Measurements from ENCODE around the gene NIT1. TPM values are rescaled to one million over a fixed set of nuclear protein-coding genes. Genes with fewer than 3 reads are reported as not detected.

NIT1 gene
- total and polyA plus RNA-seq, 9 of the 15 experiments (the other 6 are each of a cell fraction or from before 2014, with no cell fraction given) = 18.4 to 76.0 (median 33.7) TPM

DNA sequence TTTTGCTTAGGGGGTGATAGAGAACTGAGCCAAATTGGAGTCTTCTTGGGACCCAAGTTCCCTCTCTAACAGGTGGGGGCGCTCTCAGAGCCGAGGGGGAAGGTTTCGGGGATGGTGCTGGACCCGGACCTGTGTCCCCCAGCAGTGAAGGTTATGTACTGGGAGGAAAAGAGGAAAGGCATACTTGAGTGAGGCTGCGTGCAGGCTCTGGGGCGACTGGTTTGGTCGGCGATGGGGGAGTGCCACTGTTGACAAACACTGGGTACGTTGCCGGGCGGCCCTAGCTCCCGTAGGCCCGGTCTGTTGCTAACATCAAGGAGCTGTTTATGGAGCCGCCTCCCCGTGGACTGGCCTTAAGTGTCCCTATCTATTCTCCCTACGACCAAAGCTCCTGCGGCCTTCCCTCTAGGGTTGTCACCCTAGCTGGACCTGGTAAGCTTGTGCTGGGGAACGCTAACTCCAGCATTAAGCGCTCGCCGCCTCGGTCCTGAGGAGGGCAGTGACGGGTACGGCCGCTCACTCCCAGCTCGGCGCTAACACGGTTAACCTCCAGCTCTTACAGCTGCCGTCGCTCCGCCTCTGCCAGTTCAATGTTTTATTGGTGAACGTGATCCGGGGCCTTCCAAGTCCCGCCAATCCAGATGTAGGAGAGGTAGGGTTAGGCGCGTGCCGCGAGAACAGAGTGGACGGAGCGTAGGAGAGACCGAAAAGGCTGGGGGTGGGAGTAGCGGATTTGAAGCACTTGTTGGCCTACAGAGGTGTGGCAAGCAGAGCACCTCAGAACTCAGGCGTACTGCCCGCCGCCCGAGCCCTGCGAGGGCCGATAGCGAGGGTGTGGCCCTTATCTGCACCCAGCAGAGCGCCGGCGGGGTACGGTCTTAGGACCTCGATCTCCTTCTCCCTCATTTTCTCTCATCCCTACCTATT is 48.1 kb downstream of the NIT1 start, which contains the start of gene PPOX (continued):
- TF ChIP-seq, protein P1, sequence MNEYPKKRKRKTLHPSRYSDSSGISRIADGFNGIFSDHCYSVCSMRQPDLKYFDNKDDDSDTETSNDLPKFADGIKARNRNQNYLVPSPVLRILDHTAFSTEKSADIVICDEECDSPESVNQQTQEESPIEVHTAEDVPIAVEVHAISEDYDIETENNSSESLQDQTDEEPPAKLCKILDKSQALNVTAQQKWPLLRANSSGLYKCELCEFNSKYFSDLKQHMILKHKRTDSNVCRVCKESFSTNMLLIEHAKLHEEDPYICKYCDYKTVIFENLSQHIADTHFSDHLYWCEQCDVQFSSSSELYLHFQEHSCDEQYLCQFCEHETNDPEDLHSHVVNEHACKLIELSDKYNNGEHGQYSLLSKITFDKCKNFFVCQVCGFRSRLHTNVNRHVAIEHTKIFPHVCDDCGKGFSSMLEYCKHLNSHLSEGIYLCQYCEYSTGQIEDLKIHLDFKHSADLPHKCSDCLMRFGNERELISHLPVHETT (CRISPR knock-in tag; conservative IDR thresholded peaks at IDR 0.05 in 1 of 2, IDR thresholded peaks at IDR 0.05 in 1 of 2) = peak in 1 of 2 experiments; percentile 88; a peak in 2 of 4 replicates
- TF ChIP-seq ZZZ3 (IDR thresholded peaks at IDR 0.05) = no peak
- TF ChIP-seq PHF8 (IDR thresholded peaks at IDR 0.05; ENCODE audit: borderline replicate concordance, low read length) = peak; percentile 71; the same call in 1 of the 2 replicates
- no peak for TF ChIP-seq CAMTA2 (CRISPR knock-in tag; conservative IDR thresholded peaks at IDR 0.05)
- TF ChIP-seq FOXA1 (IDR thresholded peaks at IDR 0.05; ENCODE audit: borderline replicate concordance) = no peak
- TF ChIP-seq, protein P2, sequence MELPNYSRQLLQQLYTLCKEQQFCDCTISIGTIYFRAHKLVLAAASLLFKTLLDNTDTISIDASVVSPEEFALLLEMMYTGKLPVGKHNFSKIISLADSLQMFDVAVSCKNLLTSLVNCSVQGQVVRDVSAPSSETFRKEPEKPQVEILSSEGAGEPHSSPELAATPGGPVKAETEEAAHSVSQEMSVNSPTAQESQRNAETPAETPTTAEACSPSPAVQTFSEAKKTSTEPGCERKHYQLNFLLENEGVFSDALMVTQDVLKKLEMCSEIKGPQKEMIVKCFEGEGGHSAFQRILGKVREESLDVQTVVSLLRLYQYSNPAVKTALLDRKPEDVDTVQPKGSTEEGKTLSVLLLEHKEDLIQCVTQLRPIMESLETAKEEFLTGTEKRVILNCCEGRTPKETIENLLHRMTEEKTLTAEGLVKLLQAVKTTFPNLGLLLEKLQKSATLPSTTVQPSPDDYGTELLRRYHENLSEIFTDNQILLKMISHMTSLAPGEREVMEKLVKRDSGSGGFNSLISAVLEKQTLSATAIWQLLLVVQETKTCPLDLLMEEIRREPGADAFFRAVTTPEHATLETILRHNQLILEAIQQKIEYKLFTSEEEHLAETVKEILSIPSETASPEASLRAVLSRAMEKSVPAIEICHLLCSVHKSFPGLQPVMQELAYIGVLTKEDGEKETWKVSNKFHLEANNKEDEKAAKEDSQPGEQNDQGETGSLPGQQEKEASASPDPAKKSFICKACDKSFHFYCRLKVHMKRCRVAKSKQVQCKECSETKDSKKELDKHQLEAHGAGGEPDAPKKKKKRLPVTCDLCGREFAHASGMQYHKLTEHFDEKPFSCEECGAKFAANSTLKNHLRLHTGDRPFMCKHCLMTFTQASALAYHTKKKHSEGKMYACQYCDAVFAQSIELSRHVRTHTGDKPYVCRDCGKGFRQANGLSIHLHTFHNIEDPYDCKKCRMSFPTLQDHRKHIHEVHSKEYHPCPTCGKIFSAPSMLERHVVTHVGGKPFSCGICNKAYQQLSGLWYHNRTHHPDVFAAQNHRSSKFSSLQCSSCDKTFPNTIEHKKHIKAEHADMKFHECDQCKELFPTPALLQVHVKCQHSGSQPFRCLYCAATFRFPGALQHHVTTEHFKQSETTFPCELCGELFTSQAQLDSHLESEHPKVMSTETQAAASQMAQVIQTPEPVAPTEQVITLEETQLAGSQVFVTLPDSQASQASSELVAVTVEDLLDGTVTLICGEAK (IDR thresholded peaks at IDR 0.05) = peak; percentile 20; the same call in 1 of the 2 replicates
- TF ChIP-seq, protein P2 (CRISPR knock-in tag; IDR thresholded peaks at IDR 0.05) = no peak
- TF ChIP-seq, protein P3, sequence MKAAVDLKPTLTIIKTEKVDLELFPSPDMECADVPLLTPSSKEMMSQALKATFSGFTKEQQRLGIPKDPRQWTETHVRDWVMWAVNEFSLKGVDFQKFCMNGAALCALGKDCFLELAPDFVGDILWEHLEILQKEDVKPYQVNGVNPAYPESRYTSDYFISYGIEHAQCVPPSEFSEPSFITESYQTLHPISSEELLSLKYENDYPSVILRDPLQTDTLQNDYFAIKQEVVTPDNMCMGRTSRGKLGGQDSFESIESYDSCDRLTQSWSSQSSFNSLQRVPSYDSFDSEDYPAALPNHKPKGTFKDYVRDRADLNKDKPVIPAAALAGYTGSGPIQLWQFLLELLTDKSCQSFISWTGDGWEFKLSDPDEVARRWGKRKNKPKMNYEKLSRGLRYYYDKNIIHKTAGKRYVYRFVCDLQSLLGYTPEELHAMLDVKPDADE (conservative IDR thresholded peaks at IDR 0.05; ENCODE audit: control insufficient read depth, low read depth, low read length) = peak; percentile 86

All from K562 (cell line).